Stimulated activated memory B cell treated with anti-CD40 and anti-IgM and Interleukin-4, amounts not matched to agents 10 μg/mL and 1 μg/mL and 100 μg/mL, for 72 hours (primary cell): ENCODE results near the gene ZNF668.

Source experiments
- ATAC-seq: fragments of 150-1000 bp; cut with Tn5 transposase; 2 replicates; pipeline ENCODE4 v1.10.0; 2021
- H3K27ac Mint-ChIP-seq: one replicate; pipeline ENCODE4 v1.8.0; 2022; ENCODE audit warnings: mild to moderate bottlenecking, mixed read lengths
- H3K27me3 Mint-ChIP-seq: one replicate; pipeline ENCODE4 v1.8.0; 2022; ENCODE audit warnings: mixed read lengths
- H3K36me3 Mint-ChIP-seq: one replicate; pipeline ENCODE4 v1.8.0; 2022; ENCODE audit warnings: mixed read lengths
- H3K4me1 Mint-ChIP-seq: one replicate; pipeline ENCODE4 v1.8.0; 2022; ENCODE audit warnings: mixed read lengths
- H3K4me3 Mint-ChIP-seq: one replicate; pipeline ENCODE4 v1.8.0; 2022; ENCODE audit warnings: mild to moderate bottlenecking, moderate library complexity, mixed read lengths
- H3K9me3 Mint-ChIP-seq: one replicate; pipeline ENCODE4 v1.8.0; 2022; ENCODE audit warnings: mixed read lengths

ZNF668 gene

GRCh38 chr16:31061126-31061812 is 12.8 kb downstream of the ZNF668 start:
- Mint-ChIP-seq H3K27me3 (no peaks in the 10 kb centered on the region), H3K9me3 (no peaks in the 10 kb centered on the region), H3K4me1 (no peaks in the 10 kb centered on the region), H3K4me3 (no peak overlapping the region), H3K27ac (no peak overlapping the region), H3K36me3 (peaks cover 39% of the 10 kb centered on the region)
- no peak for ATAC-seq

- H3K27me3 Mint-ChIP-seq, result no peaks in the 10 kb centered on the region
- peaks cover 14% of the 10 kb centered on the region for H3K36me3 Mint-ChIP-seq
- H3K4me1 Mint-ChIP-seq, result no peaks in the 10 kb centered on the region
- ATAC-seq, result no peak
- no peaks in the 10 kb centered on the region for H3K9me3 Mint-ChIP-seq
- no peak overlapping the region for H3K4me3 Mint-ChIP-seq
- no peak overlapping the region for H3K27ac Mint-ChIP-seq
Observed at GRCh38 chr16:31055613-31056012, 18.4 kb downstream of the ZNF668 start.

- H3K36me3 Mint-ChIP-seq, result peaks cover 10% of the 10 kb centered on the region
- H3K4me3 Mint-ChIP-seq, result no peak overlapping the region
- no peak overlapping the region for H3K27ac Mint-ChIP-seq
- H3K9me3 Mint-ChIP-seq, result no peaks in the 10 kb centered on the region
- H3K4me1 Mint-ChIP-seq, result no peaks in the 10 kb centered on the region
- H3K27me3 Mint-ChIP-seq, result no peaks in the 10 kb centered on the region
- ATAC-seq, result no peak
Observed at GRCh38 chr16:31052114-31052513, 21.9 kb downstream of the ZNF668 start.

GRCh38 chr16:31050280-31051030 is 23.6 kb downstream of the ZNF668 start:
- Mint-ChIP-seq H3K4me3 (no peak overlapping the region), H3K27ac (no peak overlapping the region), H3K36me3 (peaks cover under 1% of the 10 kb centered on the region), H3K9me3 (no peaks in the 10 kb centered on the region), H3K27me3 (no peaks in the 10 kb centered on the region), H3K4me1 (no peaks in the 10 kb centered on the region)
- no peak for ATAC-seq

- Mint-ChIP-seq H3K27ac (no peak overlapping the region), H3K9me3 (no peaks in the 10 kb centered on the region), H3K27me3 (no peaks in the 10 kb centered on the region), H3K4me3 (no peak overlapping the region), H3K4me1 (peaks cover under 1% of the 10 kb centered on the region), H3K36me3 (peaks cover 16% of the 10 kb centered on the region)
- ATAC-seq, result no peak
Observed at GRCh38 chr16:31043898-31044481, 30.1 kb downstream of the ZNF668 start.

- Mint-ChIP-seq H3K4me3 (no peak overlapping the region), H3K27ac (no peak overlapping the region), H3K9me3 (no peaks in the 10 kb centered on the region), H3K36me3 (peaks cover 22% of the 10 kb centered on the region), H3K27me3 (no peaks in the 10 kb centered on the region), H3K4me1 (peaks cover 5% of the 10 kb centered on the region)
- no peak for ATAC-seq
Observed at GRCh38 chr16:31043352-31043751, 30.7 kb downstream of the ZNF668 start.

GRCh38 chr16:31042866-31043265 is 31.2 kb downstream of the ZNF668 start:
- Mint-ChIP-seq H3K9me3 (no peaks in the 10 kb centered on the region), H3K27me3 (no peaks in the 10 kb centered on the region), H3K4me3 (no peak overlapping the region), H3K27ac (no peak overlapping the region), H3K4me1 (peaks cover 5% of the 10 kb centered on the region), H3K36me3 (peaks cover 22% of the 10 kb centered on the region)
- ATAC-seq, result no peak

- Mint-ChIP-seq H3K36me3 (peaks cover 40% of the 10 kb centered on the region), H3K27ac (no peak overlapping the region), H3K9me3 (no peaks in the 10 kb centered on the region), H3K4me3 (no peak overlapping the region), H3K4me1 (peaks cover 32% of the 10 kb centered on the region), H3K27me3 (no peaks in the 10 kb centered on the region)
- ATAC-seq, result no peak
Observed at GRCh38 chr16:31038993-31039392, 35.0 kb downstream of the ZNF668 start.

GRCh38 chr16:31036691-31037090 is 37.3 kb downstream of the ZNF668 start:
- no peak overlapping the region for H3K4me3 Mint-ChIP-seq
- no peaks in the 10 kb centered on the region for H3K9me3 Mint-ChIP-seq
- no peak overlapping the region for H3K27ac Mint-ChIP-seq
- H3K4me1 Mint-ChIP-seq, result peaks cover 48% of the 10 kb centered on the region
- no peak for ATAC-seq
- no peaks in the 10 kb centered on the region for H3K27me3 Mint-ChIP-seq
- peaks cover 45% of the 10 kb centered on the region for H3K36me3 Mint-ChIP-seq

- peaks cover 51% of the 10 kb centered on the region for H3K4me1 Mint-ChIP-seq
Observed at GRCh38 chr16:31033709-31034492, 40.1 kb downstream of the ZNF668 start.

GRCh38 chr16:31032736-31033708 is 41.0 kb downstream of the ZNF668 start, which contains the start of gene STX4:
TSS of gene STX4 (plus strand) at chr16:31033558. CDS start at chr16:31033806, 248 bp downstream.
- Mint-ChIP-seq H3K4me3 (peak within 1 kb of the TSS; percentile 94), H3K27ac (peak within 1 kb of the TSS; percentile 96), H3K27me3 (no peaks in the 10 kb centered on the region), H3K4me1 (peaks cover 48% of the 10 kb centered on the region), H3K9me3 (no peaks in the 10 kb centered on the region), H3K36me3 (peaks cover 23% of the 10 kb centered on the region)
- ATAC-seq, result peak; percentile 88

More at GRCh38 chr16:31033709-31034492, 40.1 kb downstream of the ZNF668 start:
- no peaks in the 10 kb centered on the region for H3K27me3 Mint-ChIP-seq
- peak overlapping the region; percentile 96 for H3K27ac Mint-ChIP-seq
- H3K4me3 Mint-ChIP-seq, result peak overlapping the region; percentile 94
- no peaks in the 10 kb centered on the region for H3K9me3 Mint-ChIP-seq
- H3K36me3 Mint-ChIP-seq, result peaks cover 28% of the 10 kb centered on the region
- peak; percentile 64 for ATAC-seq

- Mint-ChIP-seq H3K4me1 (peaks cover 41% of the 10 kb centered on the region), H3K9me3 (no peaks in the 10 kb centered on the region), H3K27me3 (no peaks in the 10 kb centered on the region), H3K36me3 (peaks cover 16% of the 10 kb centered on the region), H3K27ac (peak overlapping the region; percentile 96), H3K4me3 (no peak overlapping the region)
- ATAC-seq, result no peak
Observed at GRCh38 chr16:31031276-31031675, 42.8 kb downstream of the ZNF668 start.

GRCh38 chr16:31029272-31029671 is 44.8 kb downstream of the ZNF668 start:
- H3K4me3 Mint-ChIP-seq, result no peak overlapping the region
- H3K27ac Mint-ChIP-seq, result peak overlapping the region; percentile 51
- peaks cover 24% of the 10 kb centered on the region for H3K4me1 Mint-ChIP-seq
- ATAC-seq, result no peak
- H3K36me3 Mint-ChIP-seq, result peaks cover 5% of the 10 kb centered on the region
- no peaks in the 10 kb centered on the region for H3K27me3 Mint-ChIP-seq
- H3K9me3 Mint-ChIP-seq, result no peaks in the 10 kb centered on the region

GRCh38 chr16:31025339-31025738 is 48.7 kb downstream of the ZNF668 start:
- Mint-ChIP-seq H3K4me1 (no peaks in the 10 kb centered on the region), H3K36me3 (no peaks in the 10 kb centered on the region), H3K27me3 (no peaks in the 10 kb centered on the region), H3K9me3 (no peaks in the 10 kb centered on the region), H3K27ac (peak overlapping the region; percentile 30), H3K4me3 (no peak overlapping the region)
- ATAC-seq, result no peak
